A673 (cell line): Measurements from ENCODE around the gene SH3RF3. TPM values are rescaled to one million over a fixed set of nuclear protein-coding genes. Genes with fewer than 3 reads are reported as not detected.

Experiments used
- BruUV-seq: library from RNA; stranded (reverse); fragments of 400-500 nt; replicated peaks from 2 replicates; lab custom pipeline; 2021; lab: Mats Ljungman, UMichigan
- CTCF ChIA-PET: fragments of 300-600 bp; sonication (Branson Sonifier 250); formaldehyde crosslinking; loops from one replicate; lab custom pipeline; 2022; ENCODE audit warnings: antibody characterized with exemption; lab: Charles Lee
- POLR2A ChIA-PET: fragments of 300-600 bp; sonication (Branson Sonifier 250); formaldehyde crosslinking; loops from one replicate; lab custom pipeline; 2022; ENCODE audit warnings: antibody characterized with exemption; ENCODE audit not compliant: low non-redundant PET; lab: Charles Lee
- DNase-seq: peaks from one replicate; pipeline ENCODE4 v3.0.0-alpha.2; 2015; ENCODE audit warnings: low spot score
- H3K27ac ChIP-seq: fragments of 200-600 bp; sonication (generic); 2 replicates; pipeline ENCODE4 v1.5.1; 2016; ENCODE audit warnings: mixed run types, low read depth, mild to moderate bottlenecking, mixed read lengths, antibody characterized with exemption, low read length; ENCODE audit not compliant: poor library complexity, severe bottlenecking
- H3K27me3 ChIP-seq: fragments of 200-600 bp; sonication (generic); replicated peaks from 2 replicates; pipeline ENCODE4 v1.6.1; 2017; ENCODE audit warnings: mixed run types, low read depth, mild to moderate bottlenecking, mixed read lengths, antibody characterized with exemption, low read length; ENCODE audit not compliant: insufficient read depth, poor library complexity
- H3K36me3 ChIP-seq: fragments of 200-600 bp; sonication (generic); 2 replicates; pipeline ENCODE4 v1.6.1; 2016; ENCODE audit warnings: mixed run types, mild to moderate bottlenecking, mixed read lengths, antibody characterized with exemption, low read length; ENCODE audit not compliant: insufficient read depth, poor library complexity, severe bottlenecking
- H3K4me1 ChIP-seq: fragments of 200-600 bp; sonication (generic); 2 replicates; pipeline ENCODE4 v1.6.1; 2017; ENCODE audit warnings: mixed run types, mild to moderate bottlenecking, mixed read lengths, antibody characterized with exemption, low read length; ENCODE audit not compliant: insufficient read depth, poor library complexity, severe bottlenecking
- H3K4me3 ChIP-seq: fragments of 200-600 bp; sonication (generic); 2 replicates; pipeline ENCODE4 v1.5.1; 2016; ENCODE audit warnings: low read depth, mixed run types, mild to moderate bottlenecking, mixed read lengths, low read length; ENCODE audit not compliant: poor library complexity, severe bottlenecking
- H3K9me3 ChIP-seq: fragments of 200-600 bp; sonication (generic); 2 replicates; pipeline ENCODE4 v1.6.1; 2016; ENCODE audit warnings: mixed run types, low read depth, mild to moderate bottlenecking, mixed read lengths, antibody characterized with exemption, low read length; ENCODE audit not compliant: poor library complexity, severe bottlenecking
- EZH2 ChIP-seq: fragments of 200-600 bp; sonication (generic); IDR thresholded peaks from 2 replicates; pipeline ENCODE4 v1.6.1; 2017; ENCODE audit warnings: borderline replicate concordance, low read depth, mild to moderate bottlenecking, mixed read lengths, antibody characterized with exemption, low read length; ENCODE audit not compliant: poor library complexity, severe bottlenecking
- intact Hi-C: fragments of 100-400 bp; cut with micrococcal nuclease; formaldehyde crosslinking; loops from one replicate; pipeline ENCODE4 v1.10.0; 2022; ENCODE audit not compliant: unreplicated experiment
- total RNA-seq: library from RNA; stranded (reverse); gene quantifications from 2 replicates; pipeline ENCODE4 v1.2.3, GENCODE V29; 2021
- TF ChIP-seq, protein P1 (sequence below): fragments of 300-800, 200-600 bp; sonication (generic); conservative IDR thresholded peaks from 2 replicates; pipeline ENCODE4 v1.5.1; 2017; ENCODE audit warnings: low read depth, mild to moderate bottlenecking, antibody characterized with exemption, low read length, moderate library complexity, mixed read lengths

The SH3RF3 gene
- total RNA-seq, 1 experiment from 2014 or later, result 0.15 TPM

DNA sequence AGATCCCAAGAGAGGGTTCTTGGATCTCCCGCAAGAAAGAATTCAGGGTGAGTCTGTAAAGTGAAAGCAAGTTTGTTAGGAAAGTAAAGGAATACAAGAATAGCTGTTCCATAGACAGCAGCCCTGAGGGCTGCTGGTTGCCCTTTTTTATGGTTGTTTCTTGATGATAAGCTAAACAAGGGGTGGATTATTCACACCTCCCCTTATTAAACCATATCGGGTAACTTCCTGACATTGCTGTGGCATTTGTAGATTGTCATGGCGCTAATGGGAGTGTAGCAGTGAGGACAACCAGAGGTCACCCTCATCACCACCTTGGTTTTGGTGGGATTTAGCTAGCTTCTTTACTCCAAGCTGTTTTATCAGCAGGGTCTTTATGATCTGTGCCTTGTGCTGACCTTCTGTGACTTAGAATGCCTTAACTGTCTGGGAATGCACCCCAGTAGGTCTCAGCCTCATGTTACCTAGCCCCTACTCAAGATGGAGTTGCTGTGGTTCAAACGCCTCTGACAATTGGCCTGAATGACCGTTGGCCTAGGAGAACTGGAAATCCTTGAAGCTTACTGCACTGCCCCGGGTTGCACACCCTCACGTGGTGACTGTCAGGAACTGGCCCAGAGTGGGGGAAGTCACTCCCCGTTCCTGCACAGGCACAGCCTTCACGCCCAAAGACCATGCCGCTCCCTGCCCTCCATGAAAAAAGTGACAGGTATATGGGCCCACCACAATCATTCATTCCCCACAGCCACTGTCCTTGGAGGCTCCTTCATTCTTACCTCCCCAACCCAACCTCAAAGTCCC is 347.8 kb downstream of the SH3RF3 start:
- no TSS peak for BruUV-seq
- ChIA-PET CTCF (no interaction called here), POLR2A (no interaction called here)
- no peak for TF ChIP-seq EZH2
- TF ChIP-seq, protein P1, sequence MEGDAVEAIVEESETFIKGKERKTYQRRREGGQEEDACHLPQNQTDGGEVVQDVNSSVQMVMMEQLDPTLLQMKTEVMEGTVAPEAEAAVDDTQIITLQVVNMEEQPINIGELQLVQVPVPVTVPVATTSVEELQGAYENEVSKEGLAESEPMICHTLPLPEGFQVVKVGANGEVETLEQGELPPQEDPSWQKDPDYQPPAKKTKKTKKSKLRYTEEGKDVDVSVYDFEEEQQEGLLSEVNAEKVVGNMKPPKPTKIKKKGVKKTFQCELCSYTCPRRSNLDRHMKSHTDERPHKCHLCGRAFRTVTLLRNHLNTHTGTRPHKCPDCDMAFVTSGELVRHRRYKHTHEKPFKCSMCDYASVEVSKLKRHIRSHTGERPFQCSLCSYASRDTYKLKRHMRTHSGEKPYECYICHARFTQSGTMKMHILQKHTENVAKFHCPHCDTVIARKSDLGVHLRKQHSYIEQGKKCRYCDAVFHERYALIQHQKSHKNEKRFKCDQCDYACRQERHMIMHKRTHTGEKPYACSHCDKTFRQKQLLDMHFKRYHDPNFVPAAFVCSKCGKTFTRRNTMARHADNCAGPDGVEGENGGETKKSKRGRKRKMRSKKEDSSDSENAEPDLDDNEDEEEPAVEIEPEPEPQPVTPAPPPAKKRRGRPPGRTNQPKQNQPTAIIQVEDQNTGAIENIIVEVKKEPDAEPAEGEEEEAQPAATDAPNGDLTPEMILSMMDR, result no peak
- Histone ChIP-seq H3K27me3 (no peaks in the 10 kb centered on the region), H3K9me3 (no peaks in the 10 kb centered on the region), H3K4me3 (no peak overlapping the region), H3K27ac (no peak overlapping the region), H3K4me1 (no peaks in the 10 kb centered on the region), H3K36me3 (no peaks in the 10 kb centered on the region)
- no peak for DNase-seq
- intact Hi-C loops, result no loop called here

DNA sequence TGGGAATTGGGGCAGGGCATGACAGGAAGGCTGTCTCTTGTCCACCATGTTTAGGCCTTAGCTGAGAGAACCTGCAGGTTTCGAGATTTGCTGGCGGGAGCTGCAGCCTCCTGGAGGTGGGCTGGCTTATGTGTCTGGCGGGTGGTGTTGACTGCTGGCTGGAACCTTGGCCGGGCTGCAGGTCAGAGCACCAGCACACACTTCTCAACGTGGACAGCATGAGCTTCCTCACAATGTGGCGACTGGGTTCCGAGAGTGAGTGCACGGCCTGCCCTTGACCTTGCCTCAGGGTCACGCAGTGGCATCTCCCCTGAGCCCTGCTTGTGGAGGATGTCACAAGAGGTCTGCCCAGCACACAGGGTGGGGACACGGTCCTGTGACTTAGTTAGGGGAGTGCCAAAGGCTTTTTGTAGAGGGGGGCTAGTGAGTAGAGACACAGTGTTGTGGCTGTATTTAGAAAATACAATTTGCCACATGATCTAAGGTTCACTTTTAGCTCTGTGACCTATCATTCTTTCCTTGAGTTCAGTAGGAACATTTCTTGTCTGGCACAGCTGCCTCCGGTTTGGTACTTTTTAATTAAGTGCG is 350.0 kb downstream of the SH3RF3 start:
- Histone ChIP-seq H3K4me1 (no peaks in the 10 kb centered on the region), H3K27me3 (no peaks in the 10 kb centered on the region), H3K4me3 (no peak overlapping the region), H3K36me3 (no peaks in the 10 kb centered on the region), H3K9me3 (no peaks in the 10 kb centered on the region), H3K27ac (no peak overlapping the region)
- no TSS peak for BruUV-seq
- no peak for TF ChIP-seq EZH2
- TF ChIP-seq, protein P1, result no peak
- intact Hi-C loops, result no loop called here
- ChIA-PET POLR2A (no interaction called here), CTCF (no interaction called here)
- DNase-seq, result no peak

DNA sequence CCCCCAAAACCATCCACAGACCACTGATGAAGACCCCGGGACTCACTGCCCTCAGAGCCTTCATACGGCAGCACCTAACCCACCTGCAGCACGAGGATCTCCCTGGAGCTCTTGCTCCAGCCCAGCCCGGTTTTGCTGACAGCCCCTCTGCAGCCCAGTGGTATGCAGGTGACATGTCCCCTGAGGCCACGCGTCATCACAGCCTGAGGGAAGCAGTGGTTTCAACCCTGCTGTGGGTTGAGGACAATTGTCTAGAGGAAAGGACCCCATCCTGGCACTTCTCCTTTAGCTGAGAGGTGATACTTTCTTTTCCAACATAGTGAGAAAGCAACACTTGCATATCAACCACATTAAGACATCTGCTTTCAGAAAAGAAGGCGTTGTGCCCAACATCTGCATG is 350.8 kb downstream of the SH3RF3 start:
- Histone ChIP-seq H3K27ac (no peak overlapping the region), H3K36me3 (no peaks in the 10 kb centered on the region), H3K27me3 (no peaks in the 10 kb centered on the region), H3K4me3 (no peak overlapping the region), H3K4me1 (no peaks in the 10 kb centered on the region), H3K9me3 (no peaks in the 10 kb centered on the region)
- POLR2A ChIA-PET, result no interaction called here
- TF ChIP-seq EZH2, result no peak
- TF ChIP-seq, protein P1, result no peak
- no peak for DNase-seq
- CTCF ChIA-PET, result no interaction called here
- no TSS peak for BruUV-seq
- intact Hi-C loops, result no loop called here
